ENCODE results near the gene FMNL2.
"Not testable (repeated sequence)": the region's sequence is repeated elsewhere in the genome, so short reads cannot be mapped to it uniquely, and the experiment has no call there.

FMNL2 gene

DNA sequence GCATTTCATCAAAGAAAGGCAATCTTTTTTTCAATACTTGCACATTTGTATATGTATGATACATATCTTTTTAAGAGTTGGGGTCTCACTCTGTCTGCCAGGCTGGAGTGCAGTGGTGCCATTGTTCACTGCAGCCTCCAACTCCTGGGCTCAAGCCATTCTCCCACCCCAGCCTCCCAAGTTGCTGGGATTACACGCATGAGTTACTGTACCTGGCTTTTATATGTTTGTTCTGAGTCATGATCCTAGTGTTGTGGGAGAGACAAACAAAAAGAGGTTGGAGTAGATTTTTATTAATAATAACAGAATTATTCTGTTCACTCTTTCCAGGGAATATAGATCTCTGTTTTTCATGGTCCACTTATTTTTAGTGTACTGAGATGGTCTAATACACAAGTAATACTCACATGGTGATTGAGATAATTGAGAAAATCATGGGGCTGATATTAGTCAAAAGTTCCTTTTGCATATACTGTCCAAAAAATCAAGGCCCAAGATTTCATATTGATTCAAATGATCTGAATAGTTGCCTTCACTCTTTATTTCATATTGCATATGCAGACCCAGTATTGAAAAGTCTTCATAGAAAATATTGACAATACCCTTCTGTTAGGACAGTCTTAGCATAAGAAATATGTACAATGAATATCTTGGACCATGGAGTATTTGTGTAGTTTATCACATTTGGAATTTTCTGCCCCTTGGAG lies 138.3 kb downstream of the FMNL2 start:
- no peak for DNase-seq

- not testable (repeated sequence) for DNase-seq
Measured at GRCh38 chr2:152474523-152474922, 139.5 kb downstream of the FMNL2 start.

- DNase-seq, result no peak
Measured at GRCh38 chr2:152475982-152476381, 141.0 kb downstream of the FMNL2 start.

DNA sequence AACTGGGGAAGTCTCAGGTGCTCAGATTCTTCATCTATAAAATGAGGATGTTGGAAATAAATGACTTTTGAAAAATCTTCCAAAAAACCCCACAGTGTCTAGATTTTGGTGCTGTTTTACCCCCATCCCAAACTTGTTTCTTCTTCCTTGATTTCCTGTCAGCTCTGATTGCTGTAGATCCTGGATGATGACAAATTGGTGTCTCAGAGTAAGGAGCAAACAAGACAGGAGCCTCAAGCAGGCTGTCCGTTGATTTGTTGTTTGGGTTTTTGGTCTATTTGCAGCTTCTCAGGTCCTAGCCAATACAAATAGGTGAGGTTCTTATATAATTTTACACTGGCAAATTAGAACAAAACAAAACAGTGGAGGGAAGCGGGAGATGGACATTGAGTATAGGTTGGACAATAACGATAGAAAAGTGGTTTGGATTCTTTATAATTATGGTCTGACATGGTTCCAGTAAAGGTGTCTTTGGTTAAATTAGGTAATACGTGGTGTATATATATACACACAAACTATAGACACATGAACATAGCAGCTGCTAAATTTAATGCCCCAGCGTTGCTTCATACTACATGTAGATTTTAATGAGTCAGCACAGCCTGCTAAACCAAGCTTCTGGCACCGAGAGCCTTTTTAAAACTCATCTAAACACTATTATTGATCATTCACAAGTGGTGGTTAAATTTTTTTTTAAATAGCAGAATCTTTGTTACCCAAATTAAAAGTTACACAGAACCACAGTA lies 142.5 kb downstream of the FMNL2 start:
- no peak for DNase-seq

GRCh38 chr2:152479282-152479681 lies 144.3 kb downstream of the FMNL2 start:
- DNase-seq, result no peak

GRCh38 chr2:152480821-152481399 lies 145.9 kb downstream of the FMNL2 start:
- DNase-seq, result no peak

DNA sequence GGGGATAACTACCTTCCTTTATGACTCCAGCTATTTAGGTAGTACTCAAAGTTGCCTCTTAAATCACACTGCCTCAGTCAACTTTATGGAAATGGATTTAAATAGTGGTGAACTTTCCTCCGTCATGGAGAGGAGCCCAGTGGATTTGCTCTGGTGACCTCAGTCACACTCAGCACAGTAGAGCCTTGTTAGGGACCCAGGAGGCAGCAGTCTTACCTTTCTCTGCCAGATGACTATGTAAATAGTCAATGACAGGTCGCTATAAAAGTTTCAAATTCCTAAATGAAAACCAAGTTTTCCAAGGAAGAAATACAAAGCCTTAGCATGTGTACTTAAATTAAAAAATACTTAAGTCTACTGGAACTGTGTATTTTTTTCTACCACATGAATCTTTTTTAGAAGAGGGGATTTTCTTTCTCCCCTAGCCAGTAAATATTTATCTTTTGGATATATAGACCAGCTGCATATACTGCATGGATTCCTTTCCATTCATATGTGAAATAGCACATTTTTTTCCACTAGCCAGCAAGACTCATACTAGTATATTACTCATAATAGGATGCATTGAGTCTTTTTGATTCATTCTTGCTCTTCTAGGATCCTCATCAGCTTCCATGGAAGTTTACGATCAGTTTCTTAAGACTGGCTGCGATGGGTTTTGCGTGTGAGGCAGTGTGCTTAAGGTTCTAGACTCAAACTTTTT lies 147.1 kb downstream of the FMNL2 start:
- no peak for DNase-seq

- DNase-seq, result peak in 1 of 3 experiments; percentile 41
Measured at GRCh38 chr2:152483276-152484063, 148.5 kb downstream of the FMNL2 start.

GRCh38 chr2:152485954-152486736 lies 151.2 kb downstream of the FMNL2 start:
- no peak for DNase-seq

- no peak for DNase-seq
Measured at GRCh38 chr2:152486737-152487400, 151.9 kb downstream of the FMNL2 start.

DNA sequence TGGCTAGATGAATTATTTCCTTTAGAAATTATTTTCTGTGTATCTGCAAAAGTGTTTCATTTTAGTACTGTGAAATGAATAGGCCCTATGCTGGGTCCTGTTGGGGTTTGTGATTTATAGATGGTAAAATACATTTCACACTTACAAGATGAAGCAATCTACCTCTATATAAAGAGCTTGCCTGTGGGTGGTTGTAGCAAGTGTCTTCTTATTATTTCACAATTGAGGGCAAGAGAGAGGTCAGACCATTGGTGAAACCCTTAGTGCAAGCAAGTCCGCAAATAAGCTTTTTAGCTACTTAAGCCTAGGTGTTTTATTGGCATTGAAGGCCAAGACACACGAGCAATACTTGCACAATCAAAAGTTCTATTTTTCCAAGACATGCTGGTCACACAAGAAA lies 153.1 kb downstream of the FMNL2 start:
- DNase-seq, result no peak

GRCh38 chr2:152489364-152489763 lies 154.4 kb downstream of the FMNL2 start:
- no peak for DNase-seq

DNA sequence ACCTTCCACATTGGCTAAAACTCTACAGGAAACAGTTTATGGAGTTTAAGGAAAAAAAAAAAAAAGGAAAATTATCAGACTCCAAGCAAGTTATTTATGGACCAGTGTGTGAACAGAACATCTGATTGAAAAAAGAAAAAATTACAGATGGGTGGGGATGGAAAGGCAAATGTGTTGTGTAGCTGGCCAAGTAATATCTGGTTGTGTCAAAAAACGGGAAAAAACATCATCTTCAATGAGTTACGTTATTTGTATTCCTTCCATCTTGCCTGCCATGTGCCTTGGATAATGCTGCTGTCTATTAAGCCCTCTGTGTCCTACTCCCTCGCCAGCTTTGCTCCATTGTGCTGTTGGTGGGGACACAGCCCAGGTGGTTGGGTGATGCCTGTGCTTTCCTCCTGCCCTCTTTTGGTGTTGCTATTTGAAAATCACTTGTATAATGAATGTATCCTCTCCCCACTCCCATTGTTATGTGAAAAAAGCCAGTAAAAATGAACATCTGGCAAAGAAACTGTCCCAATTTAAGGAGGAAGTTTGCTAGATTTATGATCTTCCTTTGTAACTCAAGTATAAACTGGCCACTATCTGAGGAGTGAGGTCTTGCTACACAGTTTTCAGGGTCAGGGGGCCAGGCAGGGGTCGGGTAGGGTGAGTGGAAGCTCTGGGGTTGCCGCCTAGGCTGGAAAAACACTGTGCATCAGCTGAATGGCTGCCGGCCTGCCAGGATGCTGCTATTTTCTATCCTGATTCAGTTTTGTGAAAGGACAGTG lies 155.9 kb downstream of the FMNL2 start:
- DNase-seq, result no peak

DNA sequence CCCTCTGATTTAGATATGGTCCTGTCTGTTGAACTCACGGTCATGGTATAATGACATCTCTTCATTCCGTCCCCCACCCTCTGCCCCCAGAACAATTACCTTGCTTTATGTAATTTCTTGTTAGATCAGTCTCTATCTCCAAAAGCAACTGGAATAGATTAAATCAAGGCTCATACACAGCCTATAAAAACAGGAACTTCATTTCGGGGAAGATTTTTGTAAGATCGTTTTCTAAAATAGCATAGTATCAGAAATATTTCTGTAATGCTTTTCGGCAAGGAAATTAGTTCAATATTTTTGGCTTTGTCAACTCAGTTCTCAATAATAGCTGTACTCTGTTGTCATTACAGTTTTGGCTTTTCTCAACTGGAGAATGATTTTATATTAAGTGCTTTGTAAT lies 157.2 kb downstream of the FMNL2 start:
- no peak for DNase-seq

- no peak for DNase-seq
Measured at GRCh38 chr2:152492911-152493310, 157.9 kb downstream of the FMNL2 start.

- no peak for DNase-seq
Measured at GRCh38 chr2:152493417-152493816, 158.4 kb downstream of the FMNL2 start.

DNA sequence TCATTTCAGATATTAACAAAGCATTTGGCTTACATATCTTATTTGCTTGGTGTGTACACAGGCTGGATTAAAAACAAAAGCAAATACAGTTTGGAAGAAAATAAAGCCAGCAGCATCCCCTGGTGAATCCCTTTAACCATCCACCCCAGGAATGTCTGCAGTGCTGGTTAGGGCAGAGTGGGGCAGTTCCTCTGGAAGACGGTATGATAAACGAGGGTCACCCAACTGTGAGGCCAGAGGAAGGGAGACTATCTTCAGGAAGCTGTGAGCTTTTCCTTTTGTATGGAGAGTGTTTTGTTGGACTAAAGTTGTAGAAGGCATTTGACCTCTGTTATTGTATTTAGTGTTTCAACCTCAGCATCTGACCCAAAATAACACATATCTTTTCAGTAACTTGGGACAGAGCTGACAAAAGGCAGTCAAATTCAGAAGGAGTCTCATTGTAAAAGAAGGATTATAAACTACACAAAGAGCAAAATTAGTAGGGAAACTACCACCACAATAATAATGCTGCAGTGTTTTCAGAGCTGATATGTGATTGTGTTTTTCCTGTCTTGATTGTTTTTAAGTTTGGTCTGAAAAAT lies 159.1 kb downstream of the FMNL2 start:
- DNase-seq, result no peak

GRCh38 chr2:152496371-152496770 lies 161.4 kb downstream of the FMNL2 start:
- no peak for DNase-seq

DNA sequence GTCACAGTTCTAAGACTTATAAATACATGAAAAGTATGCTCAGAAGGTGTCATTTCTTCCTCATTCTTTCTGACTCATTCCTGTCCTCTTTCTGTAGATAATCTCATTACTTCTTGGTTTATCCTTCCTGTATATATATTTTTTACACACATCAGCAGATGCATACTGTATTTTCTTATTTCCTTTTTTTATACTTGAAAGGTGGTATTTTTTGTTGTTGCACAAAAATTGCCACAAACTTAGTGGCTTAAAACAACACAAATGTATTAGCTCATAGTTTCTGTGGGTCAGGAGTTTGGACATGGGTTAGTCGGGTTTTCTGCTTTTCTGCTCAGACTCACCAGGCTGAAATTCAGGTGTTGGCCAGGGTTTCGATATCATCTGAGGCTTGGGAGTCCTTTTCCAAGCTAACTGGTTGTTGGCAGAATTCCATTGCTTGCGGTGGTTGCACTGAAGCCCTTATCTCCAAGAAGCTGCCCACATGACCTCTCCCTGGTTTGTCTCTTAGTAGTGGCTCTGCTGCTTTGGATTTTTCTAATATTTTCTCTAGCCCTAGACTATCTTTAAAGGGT lies 162.6 kb downstream of the FMNL2 start:
- DNase-seq, result no peak

DNA sequence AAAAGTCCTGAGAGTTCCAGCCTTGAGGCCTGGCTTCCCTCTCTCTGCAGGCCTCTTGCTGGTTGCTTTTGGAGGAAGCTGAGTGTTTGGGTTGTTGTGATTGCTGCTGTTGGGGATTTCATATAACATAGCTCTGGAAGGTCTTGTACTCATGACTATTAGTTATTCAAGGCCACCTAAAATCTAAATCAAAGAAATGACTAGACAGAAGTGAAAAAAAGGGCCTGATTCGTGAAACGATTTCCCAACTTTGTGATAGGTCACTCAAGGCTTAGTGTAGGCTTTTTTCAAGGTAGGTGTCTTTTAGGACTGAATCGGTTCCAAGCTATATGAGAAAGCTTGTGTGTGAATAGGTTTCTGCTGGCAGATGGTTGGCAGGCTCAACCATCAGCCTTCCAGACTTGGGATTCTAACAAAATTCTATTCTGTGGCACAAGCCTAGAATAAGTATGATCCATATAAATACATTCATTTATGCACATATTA lies 164.4 kb downstream of the FMNL2 start:
- DNase-seq, result no peak
